Kidney (tissue), 14 donors: Measurements from ENCODE around the gene CHST12. TPM values are rescaled to one million over a fixed set of nuclear protein-coding genes. Genes with fewer than 3 reads are reported as not detected.

Source experiments
- DNase-seq, 5 donors: peaks; one replicate each; pipeline ENCODE4 v3.0.0-alpha.2; 2013 to 2020
- FAIRE-seq: peaks from 2 replicates; lab custom pipeline; 2012; peaks lifted over from hg19 to GRCh38; lab: Jason Lieb, UNC
- H3K27ac ChIP-seq, 2 donors: one replicate each; pipeline ENCODE4 v1.7.0; 2013; ENCODE audit warnings: low read depth in 2 of 2, low read length in 2 of 2, inconsistent platforms in 1 of 2
- H3K27me3 ChIP-seq: one replicate; pipeline ENCODE4 v1.7.1; 2013; ENCODE audit warnings: low read length, inconsistent platforms; ENCODE audit not compliant: control insufficient read depth, insufficient read depth
- H3K36me3 ChIP-seq, 3 donors: one replicate each; pipeline versions ENCODE4 v1.7.0 to v1.7.1; 2013; ENCODE audit warnings: low read length in 3 of 3, control low read depth in 1 of 3, inconsistent platforms in 1 of 3; ENCODE audit not compliant: insufficient read depth in 3 of 3, control insufficient read depth in 2 of 3
- H3K4me1 ChIP-seq, 3 donors: one replicate each; pipeline versions ENCODE4 v1.7.0 to v1.7.1; 2013; ENCODE audit warnings: low read length in 3 of 3, inconsistent platforms in 1 of 3, low read depth in 1 of 3; ENCODE audit not compliant: control insufficient read depth in 2 of 3, insufficient read depth in 2 of 3
- H3K4me3 ChIP-seq, 3 donors: one replicate each; pipeline versions ENCODE4 v1.7.0 to v1.8.1; 2013; ENCODE audit warnings: low read length in 3 of 3, control low read depth in 1 of 3, inconsistent platforms in 1 of 3
- H3K9ac ChIP-seq, 3 donors: one replicate each; pipeline versions ENCODE4 v1.7.0 to v1.7.1; 2013; ENCODE audit warnings: low read length in 3 of 3, control low read depth in 1 of 3, inconsistent platforms in 1 of 3
- H3K9me3 ChIP-seq, 3 donors: one replicate each; pipeline versions ENCODE4 v1.7.0 to v1.7.1; 2013; ENCODE audit warnings: low read length in 3 of 3, control low read depth in 1 of 3, inconsistent platforms in 1 of 3; ENCODE audit not compliant: control insufficient read depth in 2 of 3, insufficient read depth in 1 of 3
- intact Hi-C: fragments of 100-400 bp; cut with DNase I; formaldehyde crosslinking; loops from one replicate; pipeline ENCODE4 v1.11.1; 2022
- polyA plus RNA-seq: library from polyadenylated mRNA; stranded (reverse); fragments of 350-450 nt; fragmentation: Illumina TruSeq; extraction: RNeasy Lipid Tissue Mini Kit (QIAGEN cat#74804); gene quantifications from one replicate; pipeline ENCODE4 v1.2.3, GENCODE V29; 2014; ENCODE audit warnings: low read depth, low replicate concordance; ENCODE audit not compliant: insufficient read depth
- total RNA-seq: library from RNA; stranded (reverse); fragmentation: NEBNext Ultra II Directional; extraction: Animal tissue kit (Norgen Biotek cat#: 25700); gene quantifications from one replicate; pipeline ENCODE4 v1.2.1, GENCODE V29; 2021
- TF ChIP-seq, protein P1 (sequence below): IDR thresholded peaks from 3 replicates; pipeline ENCODE4 v1.5.1; 2012; ENCODE audit warnings: mild to moderate bottlenecking, moderate library complexity, borderline replicate concordance; ENCODE audit not compliant: insufficient read depth; ENCODE audit errors: extremely low read depth
- donor health status: control.
- donor health status: control.
- donor health status: control.
- donor health status: control.
- donor health status: control.
- donor health status: DM: yes; HTN: yes; CAD: no.
- donor health status: Normal renal cell carcinoma (clear cell type).

The CHST12 gene
- total and polyA plus RNA-seq, 2 donors from 2014 or later: 16.3 to 25.6 TPM

DNA sequence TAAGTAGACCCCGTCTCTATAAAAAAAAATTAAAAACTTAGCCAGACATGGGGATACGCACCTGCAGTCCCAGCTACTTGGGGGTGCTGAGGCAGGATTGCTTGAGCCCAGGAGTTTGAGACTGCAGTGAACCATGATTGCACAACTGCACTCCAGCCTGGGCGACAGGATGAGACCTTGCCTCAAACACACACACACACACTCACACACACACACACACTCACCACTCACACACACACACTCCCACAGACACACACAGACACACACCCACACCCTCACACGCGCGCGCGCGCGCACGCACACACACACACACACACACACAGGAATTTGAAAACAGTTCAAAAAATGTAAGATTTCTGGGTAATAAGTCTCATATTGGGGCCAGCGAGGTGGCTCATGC lies 81.5 kb downstream of the CHST12 start:
- TF ChIP-seq, protein P1, sequence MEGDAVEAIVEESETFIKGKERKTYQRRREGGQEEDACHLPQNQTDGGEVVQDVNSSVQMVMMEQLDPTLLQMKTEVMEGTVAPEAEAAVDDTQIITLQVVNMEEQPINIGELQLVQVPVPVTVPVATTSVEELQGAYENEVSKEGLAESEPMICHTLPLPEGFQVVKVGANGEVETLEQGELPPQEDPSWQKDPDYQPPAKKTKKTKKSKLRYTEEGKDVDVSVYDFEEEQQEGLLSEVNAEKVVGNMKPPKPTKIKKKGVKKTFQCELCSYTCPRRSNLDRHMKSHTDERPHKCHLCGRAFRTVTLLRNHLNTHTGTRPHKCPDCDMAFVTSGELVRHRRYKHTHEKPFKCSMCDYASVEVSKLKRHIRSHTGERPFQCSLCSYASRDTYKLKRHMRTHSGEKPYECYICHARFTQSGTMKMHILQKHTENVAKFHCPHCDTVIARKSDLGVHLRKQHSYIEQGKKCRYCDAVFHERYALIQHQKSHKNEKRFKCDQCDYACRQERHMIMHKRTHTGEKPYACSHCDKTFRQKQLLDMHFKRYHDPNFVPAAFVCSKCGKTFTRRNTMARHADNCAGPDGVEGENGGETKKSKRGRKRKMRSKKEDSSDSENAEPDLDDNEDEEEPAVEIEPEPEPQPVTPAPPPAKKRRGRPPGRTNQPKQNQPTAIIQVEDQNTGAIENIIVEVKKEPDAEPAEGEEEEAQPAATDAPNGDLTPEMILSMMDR: no peak
- Histone ChIP-seq H3K36me3 (no peaks in the 10 kb centered on the region), H3K27me3 (no peaks in the 10 kb centered on the region), H3K4me3 (no peak overlapping the region), H3K27ac (no peak overlapping the region), H3K9ac (no peak overlapping the region), H3K4me1 (peaks cover 0 to 4% (median 0%) of the 10 kb centered on the region in 3 donors), H3K9me3 (no peaks in the 10 kb centered on the region)
- intact Hi-C loops: no loop called here
- FAIRE-seq: no peak
- DNase-seq: no peak

DNA sequence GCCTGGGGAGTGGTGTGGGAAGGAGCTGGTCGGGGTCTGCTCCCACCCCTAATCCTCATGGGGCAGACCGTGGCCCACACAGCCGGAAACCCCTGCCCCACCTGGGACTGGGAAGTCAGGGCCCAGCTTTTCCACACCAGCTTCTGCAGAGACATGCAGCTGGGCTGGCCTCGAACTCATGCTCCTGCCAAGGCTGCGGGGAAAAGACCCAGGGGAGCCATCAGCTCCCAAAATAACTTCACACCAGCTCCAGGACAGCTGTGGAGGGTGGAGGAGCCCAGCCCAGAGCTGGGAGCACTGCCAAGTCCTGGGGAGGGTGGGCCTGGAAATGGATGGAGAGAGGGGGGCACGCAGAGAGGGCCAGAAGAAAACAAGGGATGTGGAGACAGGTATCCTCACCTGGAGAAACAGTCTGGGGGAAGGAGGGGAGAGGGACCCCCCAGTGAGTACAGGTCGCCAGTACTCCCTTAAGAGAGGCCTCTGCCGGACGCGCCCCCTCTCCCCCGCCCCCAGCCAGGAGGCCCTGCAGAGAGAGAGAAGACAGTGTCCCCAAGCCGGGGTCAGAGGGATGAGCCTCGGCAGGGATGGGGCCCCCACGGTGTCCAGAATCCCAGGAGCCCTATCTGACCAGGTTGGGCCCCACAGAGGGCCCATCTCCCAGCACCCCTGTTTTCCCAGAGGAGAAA lies 84.3 kb downstream of the CHST12 start:
- H3K27me3 ChIP-seq: no peaks in the 10 kb centered on the region
- DNase-seq (peak in 2 of 5 donors; percentile 80 to 85), FAIRE-seq (no peak)
- intact Hi-C loops: no loop called here
- no peaks in the 10 kb centered on the region for H3K36me3 ChIP-seq
- no peak overlapping the region for H3K4me3 ChIP-seq
- H3K9ac ChIP-seq: no peak overlapping the region
- H3K9me3 ChIP-seq: no peaks in the 10 kb centered on the region
- H3K27ac ChIP-seq: peak overlapping the region in 1 of 2 donors; percentile 0
- H3K4me1 ChIP-seq: peaks cover 0 to 7% (median 0%) of the 10 kb centered on the region in 3 donors
- TF ChIP-seq, protein P1: no peak

DNA sequence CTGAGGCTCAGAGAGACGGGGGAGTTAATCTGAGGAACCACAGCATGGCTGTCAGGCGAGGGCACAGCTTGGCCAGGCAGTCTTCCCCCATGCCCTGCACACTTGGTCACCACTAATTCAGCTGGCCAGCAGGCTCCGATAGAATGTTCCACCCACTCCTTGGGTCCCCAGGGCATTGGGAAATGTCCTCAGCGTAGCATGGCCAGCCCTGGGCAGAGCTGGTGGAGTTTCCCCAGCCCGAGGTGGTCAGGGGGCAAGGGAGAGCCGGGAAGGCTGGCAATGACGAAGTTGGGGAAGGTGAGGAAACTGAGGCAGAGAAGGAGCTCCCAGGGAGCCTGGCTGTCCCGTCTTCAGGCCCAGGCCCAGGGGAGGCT lies 84.8 kb downstream of the CHST12 start:
- Histone ChIP-seq H3K27me3 (no peaks in the 10 kb centered on the region), H3K9ac (no peak overlapping the region), H3K9me3 (no peaks in the 10 kb centered on the region), H3K4me1 (peaks cover 0 to 9% (median 0%) of the 10 kb centered on the region in 3 donors), H3K4me3 (no peak overlapping the region), H3K36me3 (no peaks in the 10 kb centered on the region), H3K27ac (peak overlapping the region; percentile 41 to 51)
- intact Hi-C loops: no loop called here
- DNase-seq (peak in 1 of 5 donors; percentile 90), FAIRE-seq (no peak)
- TF ChIP-seq, protein P1: no peak

DNA sequence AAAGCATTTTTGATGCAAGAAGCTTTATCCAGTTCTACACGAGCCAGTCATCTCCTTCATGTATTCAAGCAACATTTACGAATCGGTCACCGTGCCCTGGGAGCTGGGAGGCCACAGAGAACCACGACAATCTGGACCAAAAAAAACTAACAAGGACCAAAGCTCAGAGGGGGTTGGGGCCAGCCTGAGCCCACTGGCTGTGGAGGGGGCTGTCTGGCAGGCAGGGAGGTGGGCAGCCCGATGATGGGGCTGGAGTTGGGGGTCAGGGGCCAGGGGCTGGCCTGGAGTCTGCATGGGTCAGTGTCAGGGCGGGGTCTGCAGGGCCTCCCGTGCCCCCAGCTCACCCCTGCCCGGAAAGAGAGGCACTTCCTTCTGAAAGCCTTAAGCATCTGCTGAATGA lies 85.3 kb downstream of the CHST12 start:
- H3K27ac ChIP-seq: peak overlapping the region; percentile 41 to 51
- H3K9ac ChIP-seq: no peak overlapping the region
- peaks cover 0 to 12% (median 0%) of the 10 kb centered on the region in 3 donors for H3K4me1 ChIP-seq
- H3K36me3 ChIP-seq: no peaks in the 10 kb centered on the region
- FAIRE-seq (no peak), DNase-seq (peak in 1 of 5 donors; percentile 78)
- no peaks in the 10 kb centered on the region for H3K9me3 ChIP-seq
- H3K27me3 ChIP-seq: no peaks in the 10 kb centered on the region
- H3K4me3 ChIP-seq: no peak overlapping the region
- TF ChIP-seq, protein P1: no peak
- intact Hi-C loops: no loop called here
